GM12864 (cell line): Measurements from ENCODE around the gene PRKAG2.

ENCODE experiments used
- DNase-seq: peaks from one replicate; pipeline ENCODE4 v3.0.0-alpha.2; 2011; ENCODE audit warnings: low read depth
- H3K4me3 ChIP-seq: 2 replicates; pipeline ENCODE4 v1.5.1; 2011; ENCODE audit warnings: mild to moderate bottlenecking, low read depth, low read length, control low read depth
- TF ChIP-seq, protein P1 (sequence below): IDR thresholded peaks from 2 replicates; pipeline ENCODE4 v1.5.1; 2011; ENCODE audit warnings: low read depth, mild to moderate bottlenecking, moderate library complexity, low read length, control low read depth, inconsistent platforms; ENCODE audit errors: missing control alignments

The PRKAG2 gene

DNA sequence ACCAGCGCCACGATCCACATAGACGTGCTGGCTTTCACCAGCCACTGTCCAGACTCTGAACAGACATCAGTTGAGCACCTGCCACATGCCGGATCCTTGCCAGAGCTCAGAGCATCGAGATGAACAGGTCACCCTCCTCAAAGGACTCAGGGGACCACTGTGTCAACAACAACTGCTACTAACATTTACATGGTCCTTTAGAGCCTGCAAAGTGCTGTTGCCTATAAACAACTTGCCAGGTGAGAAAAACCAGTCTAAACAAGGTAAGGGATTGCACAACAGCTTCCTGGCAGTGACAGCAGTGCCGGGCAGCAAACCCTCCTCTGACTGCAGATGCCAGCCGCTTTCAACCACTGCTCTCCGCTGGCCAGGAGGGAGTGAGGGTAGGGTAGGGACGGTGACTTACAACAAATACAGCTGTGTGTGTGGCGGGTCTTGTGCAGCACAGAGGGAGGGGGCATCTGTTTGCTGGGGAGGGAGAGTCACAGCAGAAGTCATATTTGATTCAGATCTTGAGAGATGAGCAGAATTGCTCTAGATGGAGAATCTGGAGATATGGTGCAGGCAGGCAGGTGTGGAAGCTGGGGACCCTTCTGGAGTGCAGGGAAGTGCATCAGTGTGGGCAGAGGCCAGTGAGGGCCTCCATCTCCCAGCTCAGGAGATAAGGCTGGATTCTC is 324.4 kb downstream of the PRKAG2 start:
- no peak for DNase-seq
- TF ChIP-seq, protein P1, sequence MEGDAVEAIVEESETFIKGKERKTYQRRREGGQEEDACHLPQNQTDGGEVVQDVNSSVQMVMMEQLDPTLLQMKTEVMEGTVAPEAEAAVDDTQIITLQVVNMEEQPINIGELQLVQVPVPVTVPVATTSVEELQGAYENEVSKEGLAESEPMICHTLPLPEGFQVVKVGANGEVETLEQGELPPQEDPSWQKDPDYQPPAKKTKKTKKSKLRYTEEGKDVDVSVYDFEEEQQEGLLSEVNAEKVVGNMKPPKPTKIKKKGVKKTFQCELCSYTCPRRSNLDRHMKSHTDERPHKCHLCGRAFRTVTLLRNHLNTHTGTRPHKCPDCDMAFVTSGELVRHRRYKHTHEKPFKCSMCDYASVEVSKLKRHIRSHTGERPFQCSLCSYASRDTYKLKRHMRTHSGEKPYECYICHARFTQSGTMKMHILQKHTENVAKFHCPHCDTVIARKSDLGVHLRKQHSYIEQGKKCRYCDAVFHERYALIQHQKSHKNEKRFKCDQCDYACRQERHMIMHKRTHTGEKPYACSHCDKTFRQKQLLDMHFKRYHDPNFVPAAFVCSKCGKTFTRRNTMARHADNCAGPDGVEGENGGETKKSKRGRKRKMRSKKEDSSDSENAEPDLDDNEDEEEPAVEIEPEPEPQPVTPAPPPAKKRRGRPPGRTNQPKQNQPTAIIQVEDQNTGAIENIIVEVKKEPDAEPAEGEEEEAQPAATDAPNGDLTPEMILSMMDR = no peak
- H3K4me3 ChIP-seq = no peak overlapping the region

DNA sequence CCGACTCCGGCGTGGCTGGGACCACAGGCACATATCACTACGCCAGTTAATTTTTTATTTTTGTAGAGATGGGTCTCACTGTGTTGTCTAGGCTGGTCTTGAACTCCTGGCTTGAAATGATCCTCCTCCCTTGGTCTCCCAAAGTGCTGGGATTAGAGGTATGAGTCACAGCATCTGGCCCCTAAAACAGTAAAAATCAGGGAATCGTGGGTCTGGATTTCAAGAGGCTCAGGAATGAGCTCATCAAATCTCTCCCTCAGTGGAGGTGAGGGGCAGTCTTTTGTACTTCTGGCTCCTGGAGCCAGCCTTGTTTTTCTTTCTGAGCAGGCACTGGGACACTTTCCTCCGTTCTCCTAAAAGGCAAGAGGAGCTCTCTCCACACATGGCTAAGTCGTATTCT is 325.1 kb downstream of the PRKAG2 start:
- DNase-seq = no peak
- TF ChIP-seq, protein P1 = no peak
- H3K4me3 ChIP-seq = no peak overlapping the region

GRCh38 chr7:151550656-151551286 is 326.1 kb downstream of the PRKAG2 start:
- TF ChIP-seq, protein P1 = no peak
- DNase-seq = no peak
- no peak overlapping the region for H3K4me3 ChIP-seq

- TF ChIP-seq, protein P1 = no peak
- no peak for DNase-seq
- H3K4me3 ChIP-seq = no peak overlapping the region
These were observed 327.3 kb downstream of the PRKAG2 start for GRCh38 chr7:151549644-151550043.

DNA sequence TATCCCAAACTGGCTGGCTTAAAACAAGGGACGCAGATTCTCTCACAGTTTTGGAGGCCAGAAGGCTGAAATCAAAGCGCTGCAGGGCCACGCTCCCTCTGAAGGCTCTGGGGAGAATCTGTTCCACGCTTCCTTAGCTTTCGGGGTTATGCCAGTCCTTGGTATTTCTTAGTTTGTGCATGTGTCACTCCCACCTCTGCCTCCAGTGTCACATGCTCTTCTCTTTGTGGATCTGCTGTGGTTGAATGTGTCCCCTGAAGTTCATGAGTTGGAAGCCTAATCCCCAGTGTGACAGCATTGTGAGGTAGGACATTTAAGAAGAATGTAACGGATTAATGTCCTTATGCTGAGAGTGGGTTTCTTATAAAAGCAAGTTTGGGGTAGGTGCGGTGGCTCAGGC is 327.8 kb downstream of the PRKAG2 start:
- no peak overlapping the region for H3K4me3 ChIP-seq
- TF ChIP-seq, protein P1 = no peak
- DNase-seq = no peak

GRCh38 chr7:151544183-151544582 is 332.7 kb downstream of the PRKAG2 start:
- H3K4me3 ChIP-seq = no peak overlapping the region
- no peak for DNase-seq
- TF ChIP-seq, protein P1 = no peak
